Mesodermal cell (in vitro differentiated cells): Measurements from ENCODE around the gene RANBP17.

ENCODE experiments used
- H3K27ac ChIP-seq: 2 replicates; pipeline ENCODE4 v1.7.0; 2013; ENCODE audit warnings: mild to moderate bottlenecking, low read depth, low read length, moderate library complexity; ENCODE audit not compliant: severe bottlenecking
- H3K36me3 ChIP-seq: 2 replicates; pipeline ENCODE4 v1.7.1; 2013; ENCODE audit warnings: mild to moderate bottlenecking, low read length, moderate library complexity; ENCODE audit not compliant: control insufficient read depth, insufficient read depth
- H3K4me1 ChIP-seq: one replicate; pipeline ENCODE4 v1.7.1; 2013; ENCODE audit warnings: mild to moderate bottlenecking, low read length; ENCODE audit not compliant: insufficient read depth, control insufficient read depth, poor library complexity, severe bottlenecking
- H3K4me3 ChIP-seq: 2 replicates; pipeline ENCODE4 v1.7.0; 2013; ENCODE audit warnings: low read length, control low read depth, mild to moderate bottlenecking; ENCODE audit not compliant: insufficient read depth, poor library complexity, severe bottlenecking; ENCODE audit errors: extremely low read depth
- H3K9me3 ChIP-seq: 2 replicates; pipeline ENCODE4 v1.7.1; 2013; ENCODE audit warnings: mild to moderate bottlenecking, low read length, moderate library complexity; ENCODE audit not compliant: control insufficient read depth
- WGBS, 2 experiments: methylation state at CpG; one replicate each; pipeline ENCODE4 v1.1.5; 2013; ENCODE audit warnings: missing lambda C conversion rate in 2 of 2; ENCODE audit not compliant: insufficient coverage in 2 of 2; 5-methylcytosine and 5-hydroxymethylcytosine counted together

The RANBP17 gene

DNA sequence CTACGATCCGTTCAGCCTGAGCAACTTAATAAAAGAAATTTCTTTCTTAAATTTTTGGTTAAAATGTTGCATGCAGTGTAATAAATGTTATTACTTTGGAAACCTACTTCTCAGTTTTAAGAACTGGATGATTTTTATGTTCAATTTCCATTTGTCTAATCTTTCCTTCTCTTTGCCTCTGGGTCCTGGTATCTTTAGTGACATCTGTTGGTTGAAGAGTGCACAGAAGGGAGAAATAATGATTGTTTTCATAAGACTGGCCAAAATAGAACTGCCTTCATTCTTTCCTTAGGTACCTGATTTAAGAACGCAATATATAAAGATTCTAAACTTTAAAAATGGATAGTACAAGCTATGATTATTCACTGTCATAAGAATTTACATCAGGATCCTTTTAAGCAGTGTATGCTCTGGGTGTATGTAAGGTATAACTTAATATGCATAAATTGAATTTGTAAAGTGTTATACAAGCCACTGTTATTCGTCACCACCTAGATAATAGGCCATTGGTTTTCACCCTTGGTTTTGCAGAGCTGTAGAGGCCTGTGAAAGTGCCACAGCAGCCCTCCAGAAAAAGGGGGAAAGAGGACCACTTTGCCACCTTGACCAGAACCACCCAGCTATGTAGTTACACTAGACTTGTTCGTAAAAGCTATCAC is 364.4 kb downstream of the RANBP17 start:
- Histone ChIP-seq H3K36me3 (no peaks in the 10 kb centered on the region), H3K4me1 (no peaks in the 10 kb centered on the region), H3K27ac (no peak overlapping the region), H3K9me3 (no peaks in the 10 kb centered on the region), H3K4me3 (no peak overlapping the region)
- 100% methylated on average over 1 of the region's 5 CpGs for WGBS, 2 experiments

GRCh38 chr5:171226864-171227263 is 365.0 kb downstream of the RANBP17 start:
- Histone ChIP-seq H3K4me1 (no peaks in the 10 kb centered on the region), H3K4me3 (no peak overlapping the region), H3K27ac (no peak overlapping the region), H3K36me3 (no peaks in the 10 kb centered on the region), H3K9me3 (no peaks in the 10 kb centered on the region)
- WGBS, 2 experiments: no CpG with 5 or more reads among the region's 1 CpG

GRCh38 chr5:171236651-171237050 is 374.8 kb downstream of the RANBP17 start:
- H3K36me3 ChIP-seq: no peaks in the 10 kb centered on the region
- no peak overlapping the region for H3K4me3 ChIP-seq
- H3K27ac ChIP-seq: no peak overlapping the region
- WGBS, 2 experiments: no CpG with 5 or more reads among the region's 1 CpG
- no peaks in the 10 kb centered on the region for H3K4me1 ChIP-seq
- H3K9me3 ChIP-seq: no peaks in the 10 kb centered on the region

- no peaks in the 10 kb centered on the region for H3K36me3 ChIP-seq
- H3K27ac ChIP-seq: no peak overlapping the region
- no peak overlapping the region for H3K4me3 ChIP-seq
- no CpG with 5 or more reads among the region's 1 CpG for WGBS, 2 experiments
- no peaks in the 10 kb centered on the region for H3K9me3 ChIP-seq
- H3K4me1 ChIP-seq: no peaks in the 10 kb centered on the region
These were observed 380.7 kb downstream of the RANBP17 start for GRCh38 chr5:171242521-171242920.

GRCh38 chr5:171246231-171246630 is 384.4 kb downstream of the RANBP17 start:
- no peak overlapping the region for H3K4me3 ChIP-seq
- WGBS, 2 experiments: 92 to 93% methylated on average over 1 of the region's 2 CpGs
- H3K4me1 ChIP-seq: no peaks in the 10 kb centered on the region
- peaks cover 5% of the 10 kb centered on the region for H3K36me3 ChIP-seq
- H3K27ac ChIP-seq: no peak overlapping the region
- peaks cover 16% of the 10 kb centered on the region for H3K9me3 ChIP-seq

GRCh38 chr5:171249460-171249859 is 387.6 kb downstream of the RANBP17 start:
- peaks cover 5% of the 10 kb centered on the region for H3K36me3 ChIP-seq
- H3K4me3 ChIP-seq: no peak overlapping the region
- H3K4me1 ChIP-seq: no peaks in the 10 kb centered on the region
- H3K27ac ChIP-seq: no peak overlapping the region
- peaks cover 16% of the 10 kb centered on the region for H3K9me3 ChIP-seq

DNA sequence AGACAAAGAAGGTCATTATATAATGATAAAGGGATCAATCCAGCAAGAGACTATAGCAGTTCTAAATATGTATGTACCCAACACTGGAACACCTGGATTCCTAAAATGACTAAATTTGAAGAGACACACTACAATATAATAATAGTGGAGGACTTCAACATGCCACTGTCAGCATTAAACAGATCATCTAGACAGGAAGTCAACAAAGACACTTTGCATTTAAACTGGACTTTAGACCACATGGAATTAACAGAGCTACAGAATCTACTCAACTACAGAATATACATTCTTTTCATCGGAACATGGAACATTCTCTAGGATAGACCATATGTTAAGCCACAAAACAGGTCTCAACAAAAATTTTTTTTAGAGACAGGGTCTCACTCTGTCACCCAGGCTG is 388.9 kb downstream of the RANBP17 start:
- no peak overlapping the region for H3K4me3 ChIP-seq
- H3K9me3 ChIP-seq: peaks cover 16% of the 10 kb centered on the region
- H3K27ac ChIP-seq: no peak overlapping the region
- WGBS, 2 experiments: 89 to 100% methylated on average over 1 of the region's 1 CpG
- H3K36me3 ChIP-seq: peaks cover 5% of the 10 kb centered on the region
- no peaks in the 10 kb centered on the region for H3K4me1 ChIP-seq

DNA sequence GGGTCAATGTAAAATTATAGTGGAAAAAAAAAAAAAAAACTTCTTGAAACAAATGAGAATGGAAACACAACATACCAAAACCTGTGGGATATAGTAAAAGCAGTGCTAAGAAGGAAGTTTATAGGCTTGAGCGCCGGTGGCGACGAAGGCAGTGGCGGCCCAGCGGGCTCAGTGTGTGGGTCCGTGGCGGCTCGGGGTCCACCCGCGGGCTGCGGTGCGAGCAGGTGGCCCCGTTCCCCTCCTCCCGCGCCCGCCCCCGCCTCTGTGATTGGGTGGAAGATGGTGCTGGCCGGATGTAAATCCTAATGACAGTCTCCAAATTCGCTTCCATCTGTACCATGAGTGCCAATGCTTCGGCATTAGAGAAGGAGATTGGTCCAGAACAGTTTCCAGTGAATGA is 389.7 kb downstream of the RANBP17 start:
- Histone ChIP-seq H3K9me3 (peaks cover 16% of the 10 kb centered on the region), H3K4me3 (no peak overlapping the region), H3K27ac (no peak overlapping the region), H3K4me1 (no peaks in the 10 kb centered on the region), H3K36me3 (peaks cover 5% of the 10 kb centered on the region)
- WGBS, 2 experiments: 91% methylated on average over 17 to 19 of the region's 21 CpGs

GRCh38 chr5:171252674-171253073 is 390.9 kb downstream of the RANBP17 start:
- 90 to 93% methylated on average over 6 of the region's 6 CpGs for WGBS, 2 experiments

GRCh38 chr5:171258737-171259415 is 397.1 kb downstream of the RANBP17 start:
- 83% methylated on average over 1 of the region's 1 CpG; no CpG with 5 or more reads in 1 of the 2 experiments for WGBS, 2 experiments
- Histone ChIP-seq H3K4me3 (no peak overlapping the region), H3K9me3 (no peaks in the 10 kb centered on the region), H3K4me1 (no peaks in the 10 kb centered on the region), H3K27ac (no peak overlapping the region), H3K36me3 (no peaks in the 10 kb centered on the region)

More at GRCh38 chr5:171252674-171253073, 390.9 kb downstream of the RANBP17 start:
- no peak overlapping the region for H3K4me3 ChIP-seq
- no peaks in the 10 kb centered on the region for H3K4me1 ChIP-seq
- no peak overlapping the region for H3K27ac ChIP-seq
- peaks cover 5% of the 10 kb centered on the region for H3K36me3 ChIP-seq
- peaks cover 16% of the 10 kb centered on the region for H3K9me3 ChIP-seq

GRCh38 chr5:171261361-171261760 is 399.5 kb downstream of the RANBP17 start:
- H3K27ac ChIP-seq: no peak overlapping the region
- no peaks in the 10 kb centered on the region for H3K4me1 ChIP-seq
- H3K9me3 ChIP-seq: no peaks in the 10 kb centered on the region
- WGBS, 2 experiments: no CpG with 5 or more reads among the region's 1 CpG
- H3K4me3 ChIP-seq: no peak overlapping the region
- no peaks in the 10 kb centered on the region for H3K36me3 ChIP-seq
